A549 (cell line): ENCODE results near the gene WDR26.
"Not testable (repeated sequence)": the region's sequence is repeated elsewhere in the genome, so short reads cannot be mapped to it uniquely, and the experiment has no call there.

Experiments used
- CTCF ChIP-seq: fragments of >200 bp; sonication (Bioruptor Twin); formaldehyde crosslinking; IDR thresholded peaks from 3 replicates; pipeline ENCODE4 v1.5.1; 2016
- ELK1 ChIP-seq: fragments of 150-350 bp; IDR thresholded peaks from 2 replicates; pipeline ENCODE4 v1.6.1; 2014; ENCODE audit warnings: low read depth, mild to moderate bottlenecking, low read length
- EP300 ChIP-seq, 2 experiments: fragments of >200 bp; sonication (Bioruptor Twin); formaldehyde crosslinking; IDR thresholded peaks; 2 replicates in 1 of 2; 3 replicates in 1 of 2; pipeline ENCODE4 v1.6.1; 2016 to 2017
- HDAC2 ChIP-seq: fragments of 200-600 bp; sonication (generic); IDR thresholded peaks from 2 replicates; pipeline ENCODE4 v1.6.1; 2016
- JUNB ChIP-seq: fragments of >200 bp; sonication (Bioruptor Twin); formaldehyde crosslinking; IDR thresholded peaks from 2 replicates; pipeline ENCODE4 v1.6.1; 2016
- MAZ ChIP-seq: fragments of 150-350 bp; IDR thresholded peaks from 2 replicates; pipeline ENCODE4 v1.6.1; 2014; ENCODE audit warnings: antibody characterized with exemption, low read depth, low read length, borderline replicate concordance
- POLR2A ChIP-seq: IDR thresholded peaks from 2 replicates; pipeline ENCODE4 v1.6.1; 2012; ENCODE audit warnings: mild to moderate bottlenecking, low read length
- RNF2 ChIP-seq: fragments of 200-600 bp; sonication (generic); IDR thresholded peaks from 2 replicates; pipeline ENCODE4 v1.6.1; 2016; ENCODE audit warnings: low read depth, mild to moderate bottlenecking, antibody characterized with exemption, moderate library complexity, borderline replicate concordance
- ZSCAN20 ChIP-seq: fragments of 250-450 bp; sonication (Bioruptor Pico); IDR thresholded peaks from 2 replicates; pipeline ENCODE4 v1.8.0; 2022; ENCODE audit warnings: mild to moderate bottlenecking, moderate library complexity

GRCh38 chr1:224428713-224429112 is 5.9 kb downstream of the WDR26 start:
- not testable (repeated sequence) for TF ChIP-seq JUNB; CTCF; EP300 (IDR thresholded peaks at IDR 0.05); POLR2A; HDAC2; MAZ; ELK1; RNF2; ZSCAN20 (CRISPR knock-in tag)
